GM18505 (cell line): ENCODE results near the gene MRPS17.

ENCODE experiments used
- ATAC-seq: cut with Tn5 transposase; IDR thresholded peaks from one replicate; pipeline ENCODE4 v1.9.1; 2021; ENCODE audit not compliant: unreplicated experiment
- POLR2A ChIP-seq: IDR thresholded peaks from 4 replicates; pipeline ENCODE4 v1.6.1; 2011; ENCODE audit warnings: borderline replicate concordance; ENCODE audit not compliant: insufficient read depth, insufficient read length; ENCODE audit errors: extremely low read depth

Gene MRPS17

DNA sequence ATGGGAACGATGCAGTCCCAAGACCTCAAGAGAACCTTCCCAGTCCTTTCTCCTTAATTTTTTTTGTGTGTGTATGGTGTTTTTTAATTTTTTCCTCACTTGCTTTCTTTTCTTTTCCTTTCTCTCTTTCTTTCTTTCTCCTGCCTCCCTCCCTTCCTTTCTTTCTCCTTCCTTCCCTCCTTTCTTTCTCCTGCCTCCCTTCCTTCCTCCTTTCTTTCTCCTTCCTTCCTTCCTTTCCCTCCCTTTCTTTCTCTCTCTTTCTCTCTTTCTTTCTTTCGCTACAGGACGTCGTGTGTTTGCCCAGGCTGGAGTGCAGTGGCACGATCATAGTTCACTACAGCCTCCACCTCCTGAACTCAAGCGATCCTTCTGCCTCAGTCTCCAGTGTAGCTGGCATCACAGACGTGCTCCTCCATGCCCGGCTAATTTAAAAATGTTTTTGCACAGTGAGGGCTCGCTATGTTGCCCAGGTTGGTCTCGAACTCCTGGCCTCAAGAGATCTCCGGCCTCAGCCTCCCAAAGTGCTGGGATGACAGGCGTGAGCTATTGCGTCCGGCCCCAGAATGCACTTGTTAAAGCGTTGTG lies 12.0 kb downstream of the MRPS17 start:
- no peak for ATAC-seq
- TF ChIP-seq POLR2A = no peak

DNA sequence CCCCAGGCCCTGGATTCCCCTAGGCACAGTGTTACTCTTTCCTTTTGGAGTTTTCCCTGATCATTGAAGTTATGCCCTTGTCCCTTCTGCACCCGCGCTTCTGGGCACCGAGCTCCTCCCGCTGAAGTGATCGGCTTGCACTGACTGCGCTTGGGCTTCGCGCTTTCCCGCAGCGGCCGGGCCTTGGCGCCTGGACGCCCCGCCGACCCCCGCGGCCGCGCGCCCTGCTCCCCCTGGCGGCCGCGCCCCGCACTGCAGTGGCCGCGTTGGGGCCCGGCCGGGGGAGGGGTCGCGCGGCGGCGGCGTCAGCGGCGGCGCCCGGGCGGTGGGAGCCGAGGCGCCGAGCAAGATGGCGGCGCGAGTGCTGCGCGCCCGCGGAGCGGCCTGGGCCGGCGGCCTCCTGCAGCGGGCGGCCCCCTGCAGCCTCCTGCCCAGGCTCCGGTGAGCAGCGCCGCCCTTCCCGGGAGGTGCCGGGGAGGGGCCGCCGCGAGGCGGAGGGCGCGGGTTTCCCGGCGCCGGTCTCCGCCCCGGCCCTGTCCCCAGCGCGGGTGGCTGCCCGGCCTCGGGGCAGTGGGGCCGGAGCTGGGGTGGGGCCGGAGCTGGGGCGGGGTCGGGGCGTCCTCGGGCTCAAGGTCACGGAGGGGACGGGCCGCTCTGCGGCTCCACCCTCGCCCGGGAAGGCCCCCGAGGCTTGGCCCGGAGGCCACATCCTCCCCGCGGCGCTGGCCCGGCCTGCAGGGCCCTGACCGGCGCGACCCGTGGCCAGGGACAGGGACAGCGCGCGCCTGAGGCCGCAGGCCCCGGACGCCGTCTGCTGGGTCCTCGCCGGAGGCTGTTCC lies 12.8 kb downstream of the MRPS17 start, which contains the start of gene NIPSNAP2:
Gene NIPSNAP2 (plus strand): TSS at position 325 of the 839 bp plus-strand sequence. CDS start 25 bp downstream, at position 350.
- TF ChIP-seq POLR2A = peak; percentile 85
- peak; percentile 82 for ATAC-seq

DNA sequence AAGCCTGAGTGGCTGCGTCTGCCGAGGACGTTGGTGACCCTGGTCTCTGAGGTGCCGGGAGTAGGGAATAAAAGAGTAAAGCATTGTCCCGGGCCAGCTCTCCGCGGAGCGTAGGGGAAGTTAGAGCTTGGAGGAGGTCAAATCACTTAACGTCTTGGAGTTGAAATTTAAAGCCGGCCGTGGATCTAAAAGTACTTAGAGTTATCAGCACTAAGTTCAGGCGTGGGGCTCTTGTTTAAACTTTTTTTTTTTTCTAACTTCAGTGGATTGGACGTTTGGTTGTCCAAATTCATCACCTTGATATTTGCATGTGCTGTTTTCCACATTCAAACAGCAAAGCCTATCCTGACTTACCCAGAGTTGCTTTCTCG lies 13.4 kb downstream of the MRPS17 start:
- no peak for ATAC-seq
- no peak for TF ChIP-seq POLR2A

DNA sequence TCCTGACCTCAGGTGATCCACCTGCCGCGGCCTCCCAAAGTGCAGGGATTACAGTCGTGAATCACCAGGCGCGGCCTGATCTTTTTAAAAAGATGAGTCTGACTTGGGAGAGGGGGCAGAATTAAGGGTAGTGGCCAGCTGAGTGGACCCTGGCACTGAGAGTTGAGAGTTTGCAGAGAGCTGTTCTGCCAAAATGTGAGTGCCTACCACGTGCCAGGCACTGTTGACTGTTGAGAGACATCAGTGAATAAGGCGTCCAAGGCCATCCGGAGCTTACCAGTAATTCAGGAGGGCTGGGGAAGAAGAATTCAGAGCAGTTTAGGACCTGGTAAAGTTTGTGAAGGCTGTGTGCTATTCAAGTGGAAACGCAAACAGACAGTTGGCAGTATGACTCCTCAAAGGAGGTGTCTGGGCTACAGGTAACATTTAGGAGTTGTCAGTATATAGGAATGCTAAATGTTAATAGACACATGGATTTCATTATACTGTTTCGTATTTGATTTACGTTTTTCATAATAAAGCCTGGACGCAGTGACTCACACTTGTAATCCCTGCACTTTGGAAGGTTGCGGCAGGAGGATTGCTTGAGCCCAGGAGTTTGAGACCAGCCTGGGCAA lies 14.2 kb downstream of the MRPS17 start:
- no peak for TF ChIP-seq POLR2A
- no peak for ATAC-seq

DNA sequence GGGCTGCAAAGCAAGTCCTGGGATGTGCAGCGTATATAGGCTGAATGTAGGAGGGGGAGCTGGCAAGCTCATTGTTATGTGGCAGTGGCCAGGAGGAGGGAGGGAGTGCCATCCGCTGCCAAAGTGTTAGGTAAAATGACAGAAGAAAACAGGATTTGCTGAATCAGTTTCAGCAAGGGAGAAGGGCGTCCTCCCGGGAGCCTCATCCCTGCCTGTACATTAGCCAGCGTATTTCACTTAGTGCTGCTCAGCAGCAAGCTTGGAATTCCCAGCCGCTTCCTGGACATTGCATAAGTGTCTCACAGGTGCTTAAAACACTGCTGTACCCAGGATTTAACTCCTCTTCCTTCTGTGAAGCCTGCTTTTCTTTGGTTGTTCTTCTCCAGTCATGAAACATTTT lies 15.2 kb downstream of the MRPS17 start:
- no peak for ATAC-seq
- TF ChIP-seq POLR2A = no peak

DNA sequence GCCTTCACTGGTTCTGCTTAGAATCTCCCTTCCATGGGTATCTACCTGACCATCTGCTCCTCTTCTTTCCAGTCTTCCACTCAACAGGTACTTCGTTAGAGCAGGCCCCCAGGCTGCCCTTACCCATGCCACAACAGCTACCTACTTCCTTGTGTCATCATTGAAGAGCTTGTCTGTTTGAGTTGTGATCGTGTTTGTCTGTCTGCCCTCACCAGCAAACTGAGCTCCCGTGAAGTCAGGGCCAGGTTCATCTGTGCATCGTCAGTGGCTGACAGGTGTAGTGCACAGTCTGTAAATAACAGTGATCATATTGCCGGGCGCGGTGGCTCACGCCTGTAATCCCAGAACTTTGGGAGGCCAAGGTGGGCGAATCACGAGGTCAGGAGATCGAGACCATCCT lies 17.7 kb downstream of the MRPS17 start:
- no peak for TF ChIP-seq POLR2A
- no peak for ATAC-seq

DNA sequence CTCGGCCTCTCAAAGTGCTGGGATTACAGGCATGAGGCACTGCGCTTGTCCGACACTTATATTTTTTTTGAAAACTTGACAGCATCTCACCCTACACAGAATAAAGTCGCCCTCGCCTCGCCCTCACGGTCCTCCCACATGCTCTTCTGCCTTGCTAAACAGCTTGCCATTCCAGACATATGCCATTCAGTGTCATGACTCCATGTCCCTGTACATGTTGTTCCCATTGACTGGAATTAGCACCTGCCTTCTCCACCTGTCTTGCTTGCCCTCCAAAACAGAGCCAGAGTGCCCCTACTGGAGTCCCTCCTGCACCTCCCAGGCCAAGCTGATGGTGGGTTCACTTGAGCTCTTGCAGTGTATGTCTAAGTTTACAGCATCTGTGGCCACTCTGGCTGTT lies 18.9 kb downstream of the MRPS17 start:
- TF ChIP-seq POLR2A = no peak
- no peak for ATAC-seq

DNA sequence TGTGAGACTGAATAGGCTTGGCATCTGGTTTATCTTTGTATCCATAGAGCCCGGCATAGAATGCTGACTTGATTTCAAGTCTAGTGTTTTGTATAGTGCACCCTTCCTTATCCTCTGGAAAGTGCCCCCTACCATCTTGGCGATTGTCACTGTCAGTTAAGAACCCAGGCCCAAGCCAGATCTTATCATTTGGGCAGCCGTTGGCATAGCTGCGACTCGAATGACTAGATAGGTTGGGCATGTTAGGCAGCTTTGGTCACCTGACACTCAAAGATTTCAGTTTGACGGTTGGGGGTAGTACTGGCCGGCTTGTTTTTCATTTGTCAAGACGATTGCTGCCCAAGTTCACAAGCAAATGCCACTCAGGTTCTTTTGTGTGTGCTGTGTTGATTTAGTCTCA lies 19.3 kb downstream of the MRPS17 start:
- TF ChIP-seq POLR2A = no peak
- no peak for ATAC-seq

DNA sequence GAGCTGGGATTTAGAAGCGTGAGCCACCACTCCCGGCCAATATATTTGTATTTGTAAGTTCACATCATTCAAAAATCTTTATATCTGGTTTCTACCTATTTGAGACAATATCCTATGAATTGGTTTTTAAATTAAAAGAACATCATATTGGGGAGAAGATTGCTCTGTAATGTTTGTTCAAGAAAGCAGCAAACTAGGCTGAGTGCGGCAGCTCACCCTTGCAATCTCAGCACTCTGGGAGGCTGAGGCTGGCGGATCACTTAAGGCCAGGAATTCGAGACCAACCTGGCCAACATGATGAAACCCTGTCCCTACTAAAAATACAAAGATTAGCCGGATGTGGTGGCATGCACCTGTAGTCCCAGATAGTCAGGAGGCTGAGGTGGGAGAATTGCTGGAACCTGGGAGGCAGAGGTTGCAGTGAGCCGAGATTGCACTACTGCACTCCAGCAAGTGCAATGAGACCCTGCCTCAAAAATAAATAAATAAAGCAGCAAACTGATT lies 22.1 kb downstream of the MRPS17 start:
- no peak for ATAC-seq
- no peak for TF ChIP-seq POLR2A

DNA sequence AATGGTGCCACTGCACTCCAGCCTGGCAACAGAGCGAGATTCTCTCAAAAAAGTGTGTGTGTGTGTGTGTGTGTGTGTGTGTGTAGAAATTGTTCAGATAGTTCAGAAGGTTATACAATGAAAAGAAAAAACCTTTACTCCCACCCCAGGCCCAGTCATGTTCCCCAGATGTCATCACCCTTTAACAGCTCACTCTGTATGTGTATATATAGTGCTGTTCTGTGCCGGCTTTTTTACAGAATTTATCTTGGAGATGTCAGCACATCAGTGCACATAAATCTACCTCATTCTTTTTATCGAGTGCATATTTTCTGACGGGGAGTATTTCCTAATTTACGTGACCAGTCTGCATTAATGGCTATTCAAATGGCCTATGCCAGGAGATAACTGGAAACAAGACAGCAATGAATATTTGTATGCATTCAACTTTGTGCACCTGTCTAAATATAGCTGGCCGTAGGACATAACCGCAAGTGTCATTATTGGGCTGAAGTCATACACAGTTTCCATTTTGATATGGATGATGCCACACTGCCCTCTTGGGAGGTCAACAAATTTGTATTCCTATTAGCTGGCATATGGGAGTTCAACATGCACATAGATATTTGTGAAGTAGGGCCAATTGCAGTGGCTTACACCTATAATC lies 24.4 kb downstream of the MRPS17 start:
- TF ChIP-seq POLR2A = no peak
- ATAC-seq = no peak

DNA sequence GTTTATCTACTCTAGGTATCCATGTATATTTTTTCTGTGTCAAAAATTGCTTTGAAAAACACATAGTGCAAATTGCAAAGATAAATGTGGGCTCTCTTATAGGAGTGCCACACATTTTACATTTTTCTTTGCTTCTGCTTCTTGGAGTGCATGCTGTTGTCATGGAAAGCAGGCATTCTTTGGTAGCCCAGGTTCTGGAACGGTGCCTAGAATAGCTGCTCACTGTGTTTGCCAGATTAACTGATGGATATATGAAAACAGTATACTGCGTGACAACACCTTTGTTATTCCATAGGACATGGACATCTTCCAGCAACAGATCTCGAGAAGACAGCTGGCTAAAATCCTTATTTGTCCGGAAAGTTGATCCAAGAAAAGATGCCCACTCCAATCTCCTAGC lies 26.2 kb downstream of the MRPS17 start:
- ATAC-seq = no peak
- TF ChIP-seq POLR2A = no peak

DNA sequence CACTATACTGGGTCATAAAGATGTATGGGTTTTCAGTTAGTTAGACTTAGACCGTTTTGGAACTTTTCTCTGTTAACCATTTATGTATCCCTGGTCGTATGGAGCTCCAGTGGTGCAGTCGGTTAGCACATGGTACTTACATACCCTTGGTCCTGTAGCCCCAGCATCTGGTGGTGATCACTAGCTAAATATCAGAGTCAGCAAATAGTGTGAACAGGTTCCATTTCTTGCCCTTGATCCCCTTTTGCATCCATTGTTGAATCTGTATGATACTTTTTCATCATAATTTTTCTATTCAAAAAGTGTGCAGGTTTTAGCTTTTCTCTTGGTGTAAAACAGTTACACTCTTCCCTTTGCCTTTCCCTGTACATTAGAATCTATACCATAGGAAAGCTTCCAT lies 28.6 kb downstream of the MRPS17 start:
- no peak for ATAC-seq
- no peak for TF ChIP-seq POLR2A

DNA sequence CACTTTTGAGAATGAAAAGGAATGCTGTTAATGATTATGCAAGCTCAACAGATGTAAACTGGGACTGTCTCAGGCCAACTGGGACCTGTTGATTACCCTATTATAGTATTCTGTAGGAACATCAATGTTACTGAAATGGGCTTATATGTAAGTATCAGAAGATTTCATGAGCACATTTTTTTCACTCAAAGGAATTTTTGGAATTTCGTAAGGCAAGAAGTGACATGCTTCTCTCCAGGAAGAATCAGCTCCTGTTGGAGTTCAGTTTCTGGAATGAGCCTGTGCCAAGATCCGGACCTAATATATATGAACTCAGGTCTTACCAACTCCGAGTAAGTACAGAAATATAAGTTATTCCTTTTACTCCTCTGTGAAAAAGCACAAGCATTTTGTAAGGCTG lies 31.9 kb downstream of the MRPS17 start:
- TF ChIP-seq POLR2A = no peak
- no peak for ATAC-seq
